ENCODE results near the gene HS3ST3B1. TPM values are rescaled to one million over a fixed set of nuclear protein-coding genes. Genes with fewer than 3 reads are reported as not detected.

The HS3ST3B1 gene
- total RNA-seq, 1 experiment from 2014 or later, result 3.8 TPM

DNA sequence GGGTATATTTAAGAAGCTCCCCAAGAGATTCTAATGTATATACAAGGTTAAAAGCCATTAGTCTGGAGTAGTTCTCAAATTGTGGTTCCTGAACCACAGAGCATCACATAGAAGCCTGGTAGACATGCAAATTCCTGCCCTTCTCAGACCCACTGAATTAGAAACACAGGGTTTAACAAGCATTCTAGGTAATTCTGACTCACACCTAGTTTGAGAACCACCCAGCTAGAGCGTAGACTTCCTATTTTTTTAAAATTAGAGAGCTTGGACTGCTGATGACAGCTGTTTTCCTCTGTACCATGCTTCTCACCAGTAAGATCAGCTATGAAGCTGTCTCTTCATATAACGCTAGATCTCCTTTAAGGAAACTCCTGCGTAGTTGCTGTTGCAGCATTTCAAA lies 50.6 kb downstream of the HS3ST3B1 start:
- intact Hi-C loops (cut with micrococcal nuclease), result no loop called here
- TF ChIP-seq, protein P1, sequence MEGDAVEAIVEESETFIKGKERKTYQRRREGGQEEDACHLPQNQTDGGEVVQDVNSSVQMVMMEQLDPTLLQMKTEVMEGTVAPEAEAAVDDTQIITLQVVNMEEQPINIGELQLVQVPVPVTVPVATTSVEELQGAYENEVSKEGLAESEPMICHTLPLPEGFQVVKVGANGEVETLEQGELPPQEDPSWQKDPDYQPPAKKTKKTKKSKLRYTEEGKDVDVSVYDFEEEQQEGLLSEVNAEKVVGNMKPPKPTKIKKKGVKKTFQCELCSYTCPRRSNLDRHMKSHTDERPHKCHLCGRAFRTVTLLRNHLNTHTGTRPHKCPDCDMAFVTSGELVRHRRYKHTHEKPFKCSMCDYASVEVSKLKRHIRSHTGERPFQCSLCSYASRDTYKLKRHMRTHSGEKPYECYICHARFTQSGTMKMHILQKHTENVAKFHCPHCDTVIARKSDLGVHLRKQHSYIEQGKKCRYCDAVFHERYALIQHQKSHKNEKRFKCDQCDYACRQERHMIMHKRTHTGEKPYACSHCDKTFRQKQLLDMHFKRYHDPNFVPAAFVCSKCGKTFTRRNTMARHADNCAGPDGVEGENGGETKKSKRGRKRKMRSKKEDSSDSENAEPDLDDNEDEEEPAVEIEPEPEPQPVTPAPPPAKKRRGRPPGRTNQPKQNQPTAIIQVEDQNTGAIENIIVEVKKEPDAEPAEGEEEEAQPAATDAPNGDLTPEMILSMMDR (IDR thresholded peaks at IDR 0.05; ENCODE audit: unreplicated experiment), result no peak
- ChIA-PET CTCF (interaction anchor here (0.7 kb wide), 1 partner anchor 717 kb away, joined by 4 read pairs; no protein-coding TSS in a partner anchor), POLR2A (no interaction called here)
- DNase-seq (ENCODE audit: unreplicated experiment), result no peak
- H3K4me3 Mint-ChIP-seq (ENCODE audit: unreplicated experiment), result no peak overlapping the region
- peaks cover 19% of the 10 kb centered on the region for H3K36me3 Mint-ChIP-seq (ENCODE audit: insufficient read depth, unreplicated experiment)
- H3K4me1 Mint-ChIP-seq (ENCODE audit: insufficient read depth, unreplicated experiment), result no peaks in the 10 kb centered on the region
- H3K27me3 Mint-ChIP-seq (ENCODE audit: insufficient read depth, unreplicated experiment), result no peaks in the 10 kb centered on the region
- H3K27ac Mint-ChIP-seq (ENCODE audit: low read depth, unreplicated experiment), result no peak overlapping the region
- H3K9me3 Mint-ChIP-seq (ENCODE audit: unreplicated experiment), result no peaks in the 10 kb centered on the region
- BruUV-seq (replicated peaks), result no TSS peak

DNA sequence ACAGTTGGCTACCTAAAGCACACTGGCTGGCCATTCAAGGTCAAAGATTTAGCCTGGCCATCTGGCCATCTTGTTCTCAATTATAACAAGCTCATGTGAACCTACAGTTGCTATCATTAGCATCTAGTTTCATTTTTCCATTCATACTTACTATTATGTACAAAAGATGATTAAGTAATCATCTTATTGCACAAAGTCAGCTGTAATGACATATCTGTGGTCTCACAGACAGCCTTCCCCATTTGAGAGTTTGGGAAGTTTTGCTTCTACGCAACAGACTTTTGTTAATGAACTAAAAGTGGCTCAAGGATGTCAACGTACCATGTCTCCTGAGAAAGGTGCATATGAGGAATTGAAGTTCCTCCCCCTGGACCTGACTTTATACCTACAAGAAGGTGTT lies 51.3 kb downstream of the HS3ST3B1 start:
- H3K27ac Mint-ChIP-seq (ENCODE audit: low read depth, unreplicated experiment), result no peak overlapping the region
- TF ChIP-seq, protein P1 (IDR thresholded peaks at IDR 0.05; ENCODE audit: unreplicated experiment), result no peak
- H3K9me3 Mint-ChIP-seq (ENCODE audit: unreplicated experiment), result no peaks in the 10 kb centered on the region
- peaks cover 19% of the 10 kb centered on the region for H3K36me3 Mint-ChIP-seq (ENCODE audit: insufficient read depth, unreplicated experiment)
- no peak for DNase-seq (ENCODE audit: unreplicated experiment)
- no TSS peak for BruUV-seq (replicated peaks)
- ChIA-PET POLR2A (interaction anchor here (0.7 kb wide), 1 partner anchor 45 kb away, joined by 3 read pairs; no protein-coding TSS in a partner anchor), CTCF (no interaction called here)
- no peaks in the 10 kb centered on the region for H3K27me3 Mint-ChIP-seq (ENCODE audit: insufficient read depth, unreplicated experiment)
- H3K4me3 Mint-ChIP-seq (ENCODE audit: unreplicated experiment), result no peak overlapping the region
- intact Hi-C loops (cut with micrococcal nuclease), result no loop called here
- H3K4me1 Mint-ChIP-seq (ENCODE audit: insufficient read depth, unreplicated experiment), result no peaks in the 10 kb centered on the region

DNA sequence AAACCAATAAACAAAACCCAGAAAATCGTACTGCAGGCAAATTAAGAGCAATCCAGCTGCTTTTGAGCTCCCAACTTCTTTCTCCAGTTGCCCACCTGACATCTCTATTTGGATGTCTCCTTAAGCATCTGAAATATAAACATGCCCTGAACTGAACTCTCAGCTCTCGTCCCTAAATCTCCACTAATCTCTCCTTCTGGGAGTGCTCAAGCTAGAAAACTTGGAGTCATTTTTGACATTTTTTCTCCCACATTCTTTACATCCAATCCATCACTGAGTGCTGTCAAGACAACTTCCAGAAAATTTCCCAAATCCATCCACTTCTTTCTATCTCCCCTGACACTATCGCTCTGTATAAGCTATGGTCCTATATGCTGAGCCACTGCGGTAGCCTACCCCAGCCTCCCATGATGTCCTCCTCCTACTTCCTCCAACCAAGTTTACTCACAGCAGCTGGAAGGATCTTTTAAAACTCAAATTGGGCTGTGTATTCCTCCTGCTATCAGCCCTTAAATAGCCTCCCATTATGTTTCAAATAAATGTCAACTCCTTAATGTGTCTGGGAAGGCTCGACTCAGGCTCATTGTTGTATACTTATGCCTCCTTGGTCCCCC lies 53.1 kb downstream of the HS3ST3B1 start:
- intact Hi-C loops (cut with micrococcal nuclease), result no loop called here
- CTCF ChIA-PET, result no interaction called here
- DNase-seq (ENCODE audit: unreplicated experiment), result no peak
- no peaks in the 10 kb centered on the region for H3K9me3 Mint-ChIP-seq (ENCODE audit: unreplicated experiment)
- H3K27ac Mint-ChIP-seq (ENCODE audit: low read depth, unreplicated experiment), result no peak overlapping the region
- POLR2A ChIA-PET, result no interaction called here
- H3K4me3 Mint-ChIP-seq (ENCODE audit: unreplicated experiment), result no peak overlapping the region
- no peaks in the 10 kb centered on the region for H3K27me3 Mint-ChIP-seq (ENCODE audit: insufficient read depth, unreplicated experiment)
- H3K36me3 Mint-ChIP-seq (ENCODE audit: insufficient read depth, unreplicated experiment), result peaks cover 7% of the 10 kb centered on the region
- BruUV-seq (replicated peaks), result no TSS peak
- H3K4me1 Mint-ChIP-seq (ENCODE audit: insufficient read depth, unreplicated experiment), result no peaks in the 10 kb centered on the region
- TF ChIP-seq, protein P1 (IDR thresholded peaks at IDR 0.05; ENCODE audit: unreplicated experiment), result no peak

DNA sequence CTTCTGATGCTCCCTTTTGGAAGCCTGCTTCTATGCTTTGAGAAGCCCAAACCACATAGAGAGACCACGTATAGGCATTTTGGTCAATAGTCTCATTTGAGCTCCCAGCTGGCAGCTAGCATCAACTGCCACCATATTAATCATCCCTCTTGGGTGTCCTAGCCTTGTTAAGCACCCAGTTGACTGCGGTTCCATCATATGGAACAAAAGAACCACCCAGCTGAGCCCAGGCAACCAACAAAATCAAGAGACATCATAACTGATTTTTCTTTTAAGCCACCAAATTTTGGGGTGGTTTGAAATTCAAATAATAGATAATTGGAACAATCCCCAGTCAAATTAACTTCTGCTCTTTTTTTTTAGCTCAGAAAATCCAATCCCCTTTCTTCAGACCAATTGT lies 53.9 kb downstream of the HS3ST3B1 start:
- Mint-ChIP-seq H3K4me1 (ENCODE audit: insufficient read depth, unreplicated experiment) (no peaks in the 10 kb centered on the region), H3K9me3 (ENCODE audit: unreplicated experiment) (no peaks in the 10 kb centered on the region), H3K36me3 (ENCODE audit: insufficient read depth, unreplicated experiment) (peaks cover 2% of the 10 kb centered on the region), H3K4me3 (ENCODE audit: unreplicated experiment) (no peak overlapping the region), H3K27me3 (ENCODE audit: insufficient read depth, unreplicated experiment) (no peaks in the 10 kb centered on the region), H3K27ac (ENCODE audit: low read depth, unreplicated experiment) (no peak overlapping the region)
- CTCF ChIA-PET, result no interaction called here
- TF ChIP-seq, protein P1 (IDR thresholded peaks at IDR 0.05; ENCODE audit: unreplicated experiment), result no peak
- no TSS peak for BruUV-seq (replicated peaks)
- no peak for DNase-seq (ENCODE audit: unreplicated experiment)
- POLR2A ChIA-PET, result no interaction called here
- intact Hi-C loops (cut with micrococcal nuclease), result no loop called here

Data from MCF 10A (cell line).